Islet of Langerhans (tissue), 1 donor: Measurements from ENCODE around the gene OPRD1.

Experiments used
- FAIRE-seq: peaks from one replicate; lab custom pipeline; 2011; peaks lifted over from hg19 to GRCh38; lab: Jason Lieb, UNC

OPRD1 gene

GRCh38 chr1:28885977-28886730, 74.2 kb downstream of the OPRD1 start:
- FAIRE-seq = no peak

DNA sequence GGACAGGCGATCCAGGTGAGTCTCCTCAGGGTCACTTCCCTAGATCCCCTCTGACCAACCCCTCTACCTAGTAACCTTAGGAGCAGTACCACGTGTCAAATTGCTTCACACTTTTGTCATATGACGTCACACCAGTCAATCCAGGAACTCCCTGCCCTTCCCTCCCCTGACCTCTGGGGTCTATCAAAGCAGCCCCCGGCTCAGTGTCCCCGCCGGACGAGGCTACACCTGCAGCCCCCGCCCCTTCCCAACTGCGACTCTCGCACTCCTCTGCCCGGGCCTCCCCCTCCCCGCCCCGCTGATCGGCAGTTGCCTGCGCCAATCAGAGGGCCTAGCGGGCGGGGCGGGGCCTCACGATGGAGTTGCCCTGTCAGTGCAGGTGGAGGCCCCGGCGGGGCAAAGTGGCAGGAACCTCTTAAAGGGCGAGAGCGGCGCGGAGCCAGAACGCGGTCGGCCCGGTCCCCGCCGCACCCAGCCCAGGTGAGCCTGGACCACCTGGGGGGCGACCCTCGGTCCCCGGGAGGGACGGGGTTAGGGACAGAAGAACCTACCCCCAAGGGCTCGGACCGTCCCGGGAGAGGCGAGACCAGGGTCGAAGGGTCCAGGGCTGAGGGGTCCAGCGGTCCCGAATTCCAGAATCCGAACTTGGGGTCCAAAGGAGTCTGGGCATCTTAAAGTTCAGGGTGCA, 74.9 kb downstream of the OPRD1 start:
- no peak for FAIRE-seq

DNA sequence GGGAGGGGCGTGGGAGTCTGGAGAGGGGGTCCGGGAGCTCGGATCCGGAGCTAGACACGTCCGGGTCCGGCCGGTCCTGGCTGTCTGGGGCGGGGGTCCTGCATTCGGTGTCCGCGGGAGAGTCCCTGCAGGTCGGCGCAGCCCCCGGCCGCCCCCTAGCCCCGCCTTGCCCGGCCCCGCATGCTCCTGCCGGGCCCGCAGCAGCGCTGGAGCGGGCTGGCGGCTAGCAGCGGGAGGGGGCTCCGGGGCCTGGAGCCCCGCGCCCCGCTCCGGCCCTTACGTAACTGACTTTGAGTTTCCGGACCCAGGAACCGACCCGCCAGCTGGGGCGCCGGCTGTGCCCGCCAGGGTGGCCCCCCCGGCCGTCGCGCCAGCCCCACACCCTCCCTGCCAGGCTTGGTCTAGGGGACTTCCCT, 75.5 kb downstream of the OPRD1 start:
- no peak for FAIRE-seq

DNA sequence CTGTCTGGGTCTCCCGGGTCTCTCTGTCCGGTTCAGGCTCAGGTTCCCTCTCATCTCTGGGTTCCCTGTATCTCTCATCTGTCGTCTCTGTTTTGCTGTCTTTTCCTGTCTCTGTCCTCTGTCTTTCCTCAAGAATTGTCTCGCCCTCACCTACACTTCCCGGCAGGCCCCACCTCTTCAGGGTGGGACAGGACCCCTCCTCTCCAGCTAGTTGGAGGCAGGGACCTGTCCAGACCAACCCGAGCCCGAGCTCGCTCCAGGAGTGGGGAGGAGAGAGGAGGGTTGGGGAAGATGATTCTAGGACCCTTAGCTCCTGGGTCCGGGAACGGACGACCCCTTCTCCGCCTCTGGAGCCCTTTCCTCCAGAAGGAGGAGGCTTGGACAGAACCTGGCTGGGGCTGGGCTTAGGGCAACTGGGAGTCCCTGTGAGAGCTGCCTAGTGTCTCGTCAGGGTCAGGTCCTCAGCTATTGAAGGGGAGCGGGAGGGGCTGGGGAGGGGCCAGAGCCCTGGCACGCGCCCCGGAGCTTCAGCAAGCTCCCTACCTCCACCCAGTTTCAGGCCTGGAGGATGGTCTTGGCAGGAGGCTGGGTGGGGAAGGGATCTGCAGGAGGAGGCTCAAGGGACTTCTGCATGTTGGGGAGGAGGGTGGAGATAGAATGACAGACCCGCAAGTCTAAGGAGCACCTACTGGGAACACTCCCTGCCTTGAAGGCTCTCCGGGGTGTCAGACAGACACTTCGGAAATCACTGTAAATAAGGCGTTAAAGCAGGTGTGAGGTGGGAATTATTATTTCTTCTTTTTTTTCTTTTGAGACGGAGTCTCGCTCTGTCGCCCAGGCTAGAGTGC, 76.1 kb downstream of the OPRD1 start:
- FAIRE-seq = no peak

DNA sequence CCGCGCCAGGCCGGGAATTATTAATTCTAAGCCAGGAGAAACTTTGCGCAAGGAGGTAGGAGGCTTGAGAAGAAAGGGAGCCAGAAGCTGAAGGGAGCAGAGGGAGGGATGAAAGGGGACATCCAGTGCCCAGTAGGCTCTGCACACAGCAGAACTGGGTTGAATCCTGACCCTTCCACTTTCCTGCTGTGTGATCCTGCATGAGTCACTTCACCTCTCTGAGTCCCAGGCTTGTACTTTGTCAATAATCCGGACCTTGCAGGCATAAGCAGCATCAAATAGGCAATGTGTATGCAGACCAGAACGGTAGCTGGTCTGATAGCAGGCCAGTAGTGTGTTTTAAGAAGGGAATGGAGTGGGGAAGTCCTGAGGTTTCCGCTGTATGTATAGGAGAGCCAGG, 76.9 kb downstream of the OPRD1 start:
- no peak for FAIRE-seq

DNA sequence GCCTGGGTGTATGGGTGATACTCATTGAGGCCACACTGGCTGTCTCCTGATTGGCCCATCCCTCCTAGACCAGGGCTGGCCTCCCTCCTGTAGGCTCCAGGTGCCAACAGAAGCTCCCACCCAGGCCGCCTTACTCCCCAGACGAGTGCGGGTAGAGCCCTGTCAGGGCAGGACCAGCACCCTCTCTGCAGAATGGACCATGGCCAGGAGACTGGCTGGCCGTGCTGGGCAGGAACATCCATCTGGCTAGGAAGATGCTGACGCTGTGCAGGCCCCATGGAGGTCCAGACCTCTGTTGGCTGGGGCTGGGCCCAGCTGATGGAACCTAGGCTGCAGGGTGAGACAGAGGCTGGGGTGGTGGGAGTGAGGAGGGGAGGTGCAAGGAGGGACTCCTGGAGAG, 77.4 kb downstream of the OPRD1 start:
- FAIRE-seq = no peak

- FAIRE-seq = no peak
Measured at GRCh38 chr1:28890435-28890834, 78.5 kb downstream of the OPRD1 start.

- FAIRE-seq = no peak
Measured at GRCh38 chr1:28890836-28891235, 78.9 kb downstream of the OPRD1 start.

GRCh38 chr1:28891256-28891655, 79.3 kb downstream of the OPRD1 start:
- no peak for FAIRE-seq

GRCh38 chr1:28893403-28894102, 81.6 kb downstream of the OPRD1 start:
- no peak for FAIRE-seq

GRCh38 chr1:28894785-28895184, 82.8 kb downstream of the OPRD1 start:
- no peak for FAIRE-seq

GRCh38 chr1:28895896-28896608, 84.1 kb downstream of the OPRD1 start:
- FAIRE-seq = no peak

DNA sequence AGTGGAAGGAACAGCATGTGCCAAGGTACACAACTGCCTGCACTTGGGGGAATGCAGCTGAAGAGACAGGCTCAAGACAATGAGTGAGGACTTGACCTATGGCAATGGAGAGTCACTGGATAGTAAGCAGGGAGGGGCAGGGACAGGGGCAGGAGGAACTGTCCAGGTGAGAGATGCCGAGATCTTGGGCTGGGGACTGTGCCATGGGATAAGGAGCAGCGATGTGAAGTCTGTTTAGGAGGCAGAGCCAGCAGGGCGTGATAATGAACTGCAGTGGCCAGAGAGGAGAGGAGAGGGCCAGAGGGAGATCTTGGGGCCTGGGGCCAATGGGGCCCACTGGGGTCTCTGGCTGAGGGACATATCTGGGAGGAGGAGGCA, 84.6 kb downstream of the OPRD1 start:
- no peak for FAIRE-seq

DNA sequence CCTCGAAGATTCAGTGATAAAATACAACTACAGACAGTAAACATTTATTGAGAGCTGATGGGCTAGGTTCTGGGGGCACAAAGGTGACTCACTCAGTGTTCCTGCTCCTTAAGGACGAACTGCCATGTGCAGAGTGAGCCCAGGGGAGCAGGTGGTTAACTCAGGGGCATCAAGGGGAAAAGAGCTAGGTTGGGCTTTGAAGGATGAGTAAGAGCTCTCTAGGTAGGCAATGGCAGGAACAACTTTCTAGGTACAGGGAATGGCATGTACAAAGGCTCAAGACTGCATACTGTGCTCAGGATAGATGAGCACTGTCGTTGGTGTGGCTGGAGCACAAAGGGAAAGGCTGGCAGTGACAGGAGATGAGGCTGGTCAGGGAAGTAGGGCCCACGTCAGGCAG, 85.8 kb downstream of the OPRD1 start:
- no peak for FAIRE-seq

GRCh38 chr1:28898405-28898881, 86.5 kb downstream of the OPRD1 start:
- FAIRE-seq = no peak

DNA sequence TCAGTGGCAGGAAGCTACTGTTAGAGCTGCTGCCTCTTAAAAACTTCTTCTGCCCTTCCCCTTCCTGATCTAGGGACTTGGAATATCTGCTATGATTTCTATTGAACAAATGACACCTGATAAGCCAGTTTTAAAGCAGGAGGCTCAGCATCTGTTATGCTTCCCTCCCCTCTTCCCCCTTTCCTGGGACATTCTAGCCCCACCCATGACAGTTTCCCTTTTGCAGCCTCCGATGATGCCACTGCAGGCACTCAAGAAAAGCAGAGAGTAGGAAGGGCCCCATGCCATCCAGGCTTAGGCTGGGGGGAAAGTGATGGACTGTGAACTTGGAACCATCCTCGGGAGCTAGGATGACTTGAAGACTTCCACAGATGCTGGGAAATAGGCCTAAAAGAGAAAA, 87.3 kb downstream of the OPRD1 start:
- no peak for FAIRE-seq

DNA sequence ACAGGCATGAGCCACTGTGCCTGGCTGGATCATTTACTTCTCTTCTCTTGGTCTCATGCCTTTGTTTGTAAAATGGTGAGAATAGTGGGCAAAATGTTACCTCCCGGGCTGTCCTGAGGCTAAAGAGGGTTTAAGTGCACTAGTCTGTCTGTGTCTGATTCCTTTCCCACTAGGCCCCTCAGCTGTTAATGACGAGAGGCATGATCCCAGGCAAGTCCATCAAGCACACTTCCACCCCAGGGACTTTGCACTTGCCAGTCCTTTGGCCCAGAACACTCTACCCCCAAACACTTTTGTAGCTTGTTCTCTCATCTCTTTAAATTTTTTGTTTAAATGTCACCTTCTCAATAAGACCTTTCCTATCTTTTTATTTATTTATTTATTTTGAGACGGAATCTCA, 88.6 kb downstream of the OPRD1 start:
- FAIRE-seq = no peak

DNA sequence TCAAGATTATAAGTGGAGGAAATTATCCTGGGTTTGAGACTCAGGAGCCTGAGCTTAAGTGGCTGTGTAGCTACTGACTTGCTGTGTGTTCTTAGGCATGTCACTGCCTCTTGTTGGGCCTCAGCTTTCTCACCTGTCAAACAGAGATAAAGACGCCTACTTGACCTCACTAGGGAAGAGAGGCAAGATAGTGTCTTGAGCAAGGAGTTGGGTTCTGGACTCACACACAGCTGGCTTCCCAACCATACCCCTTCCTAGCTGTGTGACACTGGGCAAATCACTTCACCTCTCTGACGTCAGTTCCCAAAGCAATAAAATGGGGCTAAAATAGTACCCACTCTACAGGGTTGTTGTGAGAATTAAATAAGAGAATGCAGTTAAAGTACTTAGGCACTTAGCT, 90.8 kb downstream of the OPRD1 start:
- no peak for FAIRE-seq

DNA sequence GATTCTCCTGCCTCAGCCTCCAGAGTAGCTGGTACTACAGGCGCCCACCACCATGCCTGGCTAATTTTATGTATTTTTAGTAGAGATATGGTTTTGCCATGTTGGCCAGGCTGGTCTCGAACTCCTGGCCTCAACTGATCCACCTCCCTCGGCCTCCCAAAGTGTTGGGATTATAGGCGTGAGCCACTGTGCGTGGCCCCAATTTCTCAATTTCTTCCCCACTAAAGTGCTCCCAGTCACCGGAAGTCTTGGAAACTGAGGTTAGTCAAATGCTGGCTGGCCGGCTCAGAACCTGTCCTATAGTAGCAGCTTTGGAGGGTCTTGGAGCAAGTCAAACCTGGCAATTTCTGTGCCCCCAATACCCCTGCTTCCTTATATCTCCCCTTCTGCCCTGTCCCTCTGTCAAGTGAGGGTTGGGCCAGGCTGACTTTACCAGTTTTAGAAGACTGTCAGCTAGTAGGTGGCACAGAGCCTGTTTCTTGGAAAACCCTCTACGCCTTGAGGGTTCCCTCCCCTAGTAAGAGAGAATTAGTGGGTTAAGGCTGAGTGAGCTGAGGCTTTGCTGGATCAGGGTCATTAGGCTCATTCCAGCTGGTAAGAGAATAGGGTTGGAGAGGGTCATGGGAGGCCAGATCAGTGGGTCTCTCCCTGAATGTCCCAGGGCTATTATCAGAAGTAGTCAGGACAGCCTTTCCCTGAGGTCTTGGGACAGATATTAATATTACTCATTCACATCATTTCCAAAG, 94.1 kb downstream of the OPRD1 start:
- FAIRE-seq = no peak

DNA sequence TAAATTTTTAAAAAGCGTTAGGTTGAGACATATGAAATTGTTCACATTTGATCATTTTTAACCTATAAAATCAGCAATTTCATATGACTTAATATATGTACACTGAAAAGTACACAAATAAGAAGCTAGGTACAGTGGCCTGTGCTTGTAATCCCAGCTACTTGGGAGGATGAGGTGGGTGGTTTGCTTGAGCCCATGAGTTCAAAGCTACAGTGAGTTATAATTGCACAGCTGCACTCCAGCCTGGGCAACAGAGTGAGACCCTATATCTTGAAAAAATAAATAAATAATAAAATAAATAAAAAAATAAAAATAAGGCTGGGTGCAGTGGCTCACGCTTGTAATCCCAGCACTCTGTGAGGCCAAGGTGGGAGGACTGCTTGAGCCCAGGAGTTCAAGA, 97.2 kb downstream of the OPRD1 start:
- FAIRE-seq = no peak
